HepG2 (cell line): ENCODE results near the gene ARHGDIA. TPM values are rescaled to one million over a fixed set of nuclear protein-coding genes. Genes with fewer than 3 reads are reported as not detected.

Source experiments
- ARNTL ChIP-seq: sonication (generic); formaldehyde crosslinking; IDR thresholded peaks from 2 replicates; pipeline ENCODE4 v1.4.0; 2020; ENCODE audit warnings: mild to moderate bottlenecking, missing genetic modification reagents
- BRF2 ChIP-seq: sonication (generic); formaldehyde crosslinking; IDR thresholded peaks from 2 replicates; pipeline ENCODE4 v1.8.1; 2022; ENCODE audit warnings: mild to moderate bottlenecking, missing genetic modification reagents
- DNMT1 ChIP-seq: sonication (generic); formaldehyde crosslinking; IDR thresholded peaks from 2 replicates; pipeline ENCODE4 v1.5.1; 2020; ENCODE audit warnings: mild to moderate bottlenecking, missing genetic modification reagents
- HMGXB4 ChIP-seq, 2 experiments: sonication (generic) in 1 of 2; formaldehyde crosslinking in 1 of 2; IDR thresholded peaks; 2 replicates each; pipeline versions ENCODE4 v1.4.0 to v1.6.1; 2018 to 2020; ENCODE audit warnings: missing genetic modification reagents in 2 of 2, borderline replicate concordance in 1 of 2, low read depth in 1 of 2, mild to moderate bottlenecking in 1 of 2, missing biosample characterization in 1 of 2
- HNF4G ChIP-seq, 2 experiments: sonication (generic) in 1 of 2; formaldehyde crosslinking in 1 of 2; IDR thresholded peaks; 2 replicates each; pipeline versions ENCODE4 v1.4.0 to v1.6.1; 2011 to 2020; ENCODE audit warnings: borderline replicate concordance in 2 of 2, low read depth in 2 of 2, mild to moderate bottlenecking in 2 of 2, low read length in 1 of 2, missing genetic modification reagents in 1 of 2, moderate library complexity in 1 of 2
- HNRNPL ChIP-seq: fragments of 200-400 bp; formaldehyde crosslinking; IDR thresholded peaks from 2 replicates; pipeline ENCODE4 v1.6.1; 2017; ENCODE audit warnings: mild to moderate bottlenecking, low read depth, low read length
- KAT7 ChIP-seq: IDR thresholded peaks from 2 replicates; pipeline ENCODE4 v1.6.1; 2018; ENCODE audit warnings: borderline replicate concordance, missing compliant biosample characterization
- KDM4B ChIP-seq: sonication (generic); formaldehyde crosslinking; IDR thresholded peaks from 2 replicates; pipeline ENCODE4 v1.4.0; 2020; ENCODE audit warnings: missing genetic modification reagents
- MYC ChIP-seq: sonication (generic); formaldehyde crosslinking; IDR thresholded peaks from 2 replicates; pipeline ENCODE4 v1.9.0; 2021; ENCODE audit warnings: missing genetic modification reagents, borderline replicate concordance
- NCOA2 ChIP-seq: sonication (generic); formaldehyde crosslinking; IDR thresholded peaks from 2 replicates; pipeline ENCODE4 v1.8.0; 2022; ENCODE audit warnings: inconsistent platforms
- NKX3-1 ChIP-seq: sonication (generic); formaldehyde crosslinking; IDR thresholded peaks from 2 replicates; pipeline ENCODE4 v1.5.0; 2020; ENCODE audit warnings: missing genetic modification reagents
- PBX3 ChIP-seq: sonication (generic); formaldehyde crosslinking; IDR thresholded peaks from 2 replicates; pipeline ENCODE4 v1.8.1; 2023; ENCODE audit warnings: missing genetic modification reagents, inconsistent platforms, borderline replicate concordance
- POLR2AphosphoS5 ChIP-seq: IDR thresholded peaks from 2 replicates; pipeline ENCODE4 v1.6.1; 2012; ENCODE audit warnings: low read depth, low read length
- SRY ChIP-seq: sonication (generic); formaldehyde crosslinking; IDR thresholded peaks from 2 replicates; pipeline ENCODE4 v1.8.0; 2022; ENCODE audit warnings: mild to moderate bottlenecking, missing genetic modification reagents
- YY1 ChIP-seq: IDR thresholded peaks from 2 replicates; pipeline ENCODE4 v1.6.1; 2011; ENCODE audit warnings: low read length, low read depth, moderate library complexity, mild to moderate bottlenecking; ENCODE audit not compliant: insufficient read depth, insufficient replicate concordance
- ZFP41 ChIP-seq: sonication (generic); formaldehyde crosslinking; IDR thresholded peaks from 2 replicates; pipeline ENCODE4 v1.4.0; 2020; ENCODE audit warnings: mild to moderate bottlenecking, missing genetic modification reagents, borderline replicate concordance
- ZNF253 ChIP-seq: sonication (generic); formaldehyde crosslinking; IDR thresholded peaks from 2 replicates; pipeline ENCODE4 v1.8.0; 2022; ENCODE audit warnings: mild to moderate bottlenecking, missing genetic modification reagents, borderline replicate concordance
- ZNF256 ChIP-seq: sonication (generic); formaldehyde crosslinking; conservative IDR thresholded peaks from 2 replicates; pipeline ENCODE4 v1.4.0; 2020; ENCODE audit warnings: missing genetic modification reagents
- ZNF468 ChIP-seq: sonication (generic); formaldehyde crosslinking; IDR thresholded peaks from 2 replicates; pipeline ENCODE4 v1.8.0; 2022; ENCODE audit warnings: mild to moderate bottlenecking, moderate library complexity, missing genetic modification reagents
- ZNF570 ChIP-seq: sonication (generic); formaldehyde crosslinking; IDR thresholded peaks from 2 replicates; pipeline ENCODE4 v1.4.0; 2020; ENCODE audit warnings: mild to moderate bottlenecking, missing genetic modification reagents, borderline replicate concordance
- ZNF589 ChIP-seq: sonication (generic); formaldehyde crosslinking; conservative IDR thresholded peaks from 2 replicates; pipeline ENCODE4 v1.8.0; 2022; ENCODE audit warnings: mild to moderate bottlenecking, moderate library complexity, missing genetic modification reagents
- ZNF616 ChIP-seq: sonication (generic); formaldehyde crosslinking; IDR thresholded peaks from 2 replicates; pipeline ENCODE4 v1.5.0; 2020; ENCODE audit warnings: low read depth, mild to moderate bottlenecking, missing genetic modification reagents
- ZNF782 ChIP-seq: sonication (generic); formaldehyde crosslinking; IDR thresholded peaks from 2 replicates; pipeline ENCODE4 v1.4.0; 2020; ENCODE audit warnings: missing genetic modification reagents, mild to moderate bottlenecking, borderline replicate concordance
- ZNF83 ChIP-seq: sonication (generic); formaldehyde crosslinking; IDR thresholded peaks from 2 replicates; pipeline ENCODE4 v1.4.0; 2020; ENCODE audit warnings: missing genetic modification reagents, mild to moderate bottlenecking, borderline replicate concordance
- polyA plus RNA-seq, 8 experiments: library from polyadenylated mRNA; depleted of rRNA in 3 of 8; stranded (reverse) in 7 of 8; unstranded in 1 of 8; fragments of >200 nt; fragmentation: Illumina TruSeq in 4 of 8; extraction: Trizol in 4 of 8; gene quantifications; 2 replicates each; pipeline versions ENCODE4 v1.2.1 to v1.2.3, GENCODE V29; 2011 to 2016; ENCODE audit warnings: low read depth in 4 of 8, missing spikeins in 1 of 8, mixed read lengths in 1 of 8; ENCODE audit not compliant: insufficient read depth in 1 of 8
- total RNA-seq, 5 experiments: library from RNA; depleted of rRNA; stranded (reverse); fragments of >200 nt; fragmentation: Illumina TruSeq; extraction: Trizol; gene quantifications; 2 replicates each; pipeline ENCODE4 v1.2.3, GENCODE V29; 2016; ENCODE audit warnings: low read depth in 1 of 5

ARHGDIA gene
- total and polyA plus RNA-seq, 2 of the 13 experiments (the other 11 are each of a cell fraction or from before 2014, with no cell fraction given) = 40.0 to 64.0 TPM

GRCh38 chr17:81870131-81870980 is 781 bp downstream of the ARHGDIA start (continued):
- TF ChIP-seq ZNF589 (CRISPR knock-in tag) (no peak), NCOA2 (0 out of 2 replicates have a peak, but pooled peaks have one; percentile 7), ZNF616 (CRISPR knock-in tag) (no peak), YY1 (peak; percentile 64), ZNF570 (no peak), POLR2AphosphoS5 (peak; percentile 26; the same call in 1 of the 2 replicates), ZNF83 (CRISPR knock-in tag) (no peak), PBX3 (CRISPR knock-in tag) (peak; percentile 40; the same call in 1 of the 2 replicates), NKX3-1 (peak; percentile 36; the same call in 1 of the 2 replicates), ARNTL (CRISPR knock-in tag) (peak; percentile 57; the same call in 1 of the 2 replicates), HNF4G (IDR thresholded peaks at IDR 0.05; ENCODE audit: borderline replicate concordance, low read depth, low read length) (no peak), HNF4G (CRISPR knock-in tag; IDR thresholded peaks at IDR 0.05; ENCODE audit: borderline replicate concordance, low read depth) (no peak; the same call in 1 of the 2 replicates), MYC (CRISPR knock-in tag) (peak; percentile 57; the same call in 1 of the 2 replicates), BRF2 (CRISPR knock-in tag) (peak; percentile 44), HMGXB4 (CRISPR knock-in tag; IDR thresholded peaks at IDR 0.05; ENCODE audit: borderline replicate concordance in 1 of 2, low read depth in 1 of 2) (peak; percentile 12 to 20; a peak in 1 of 4 replicates), DNMT1 (CRISPR knock-in tag) (0 out of 2 replicates have a peak, but pooled peaks have one; percentile 70), KDM4B (peak; percentile 13; the same call in 1 of the 2 replicates), ZNF782 (CRISPR knock-in tag) (peak; percentile 78; the same call in 1 of the 2 replicates), ZFP41 (CRISPR knock-in tag) (no peak), ZNF468 (CRISPR knock-in tag) (no peak), KAT7 (0 out of 2 replicates have a peak, but pooled peaks have one; percentile 35), ZNF253 (CRISPR knock-in tag) (no peak), SRY (CRISPR knock-in tag) (peak; percentile 36), HNRNPL (peak; percentile 48; the same call in 1 of the 2 replicates), ZNF256 (CRISPR knock-in tag) (0 out of 2 replicates have a peak, but pooled peaks have one; percentile 51)
